ENCODE data around the gene MICAL2.

MICAL2 gene

DNA sequence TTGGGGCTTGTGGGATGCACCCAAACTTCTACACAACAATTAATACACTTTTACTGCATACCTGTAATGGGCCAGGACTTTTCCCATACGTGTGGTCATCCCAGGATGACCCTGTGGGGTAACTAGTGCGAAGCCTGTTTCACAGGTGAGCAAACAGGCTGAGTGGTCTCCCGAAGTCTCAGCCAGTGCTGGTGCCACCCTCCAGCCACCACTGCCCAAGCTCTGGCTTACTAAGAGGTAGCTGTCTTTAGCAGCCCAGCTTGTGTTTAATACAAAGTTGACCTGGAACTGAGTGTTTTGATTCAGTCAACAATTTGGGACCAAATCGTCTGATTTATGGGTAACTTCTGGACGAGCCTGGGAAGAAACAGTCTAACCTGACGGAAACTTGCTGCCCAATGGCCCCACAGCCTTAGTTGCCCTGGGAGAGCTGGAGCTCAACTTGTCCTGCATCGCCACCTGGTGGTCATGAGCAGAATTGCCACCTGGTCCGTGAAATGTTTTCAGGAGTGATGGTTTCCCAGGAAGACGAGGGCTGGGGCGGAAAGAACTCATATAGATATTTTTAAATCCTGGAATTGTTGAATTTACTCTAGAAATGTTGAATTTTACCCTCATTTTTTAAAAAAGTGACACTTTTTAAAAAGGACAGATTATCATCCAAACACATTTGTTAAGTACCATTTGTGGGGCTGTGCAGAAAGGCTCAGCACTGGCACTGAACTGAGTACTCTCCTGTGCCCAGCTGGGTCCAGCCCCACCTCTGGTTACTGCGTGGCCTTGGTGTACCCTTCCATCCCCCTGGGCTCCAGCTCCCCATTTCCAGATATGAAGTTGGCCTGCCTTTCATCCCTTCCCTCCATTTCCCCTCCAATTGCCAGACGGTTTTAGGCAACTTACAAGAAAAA is 171.4 kb downstream of the MICAL2 start:
- DNase-seq (ENCODE audit: low read depth, low spot score), result peak; percentile 84
- in situ Hi-C loops (cut with HindIII; ENCODE audit: low sequenced_read_pairs), result no loop called here
- TF ChIP-seq, protein P1, sequence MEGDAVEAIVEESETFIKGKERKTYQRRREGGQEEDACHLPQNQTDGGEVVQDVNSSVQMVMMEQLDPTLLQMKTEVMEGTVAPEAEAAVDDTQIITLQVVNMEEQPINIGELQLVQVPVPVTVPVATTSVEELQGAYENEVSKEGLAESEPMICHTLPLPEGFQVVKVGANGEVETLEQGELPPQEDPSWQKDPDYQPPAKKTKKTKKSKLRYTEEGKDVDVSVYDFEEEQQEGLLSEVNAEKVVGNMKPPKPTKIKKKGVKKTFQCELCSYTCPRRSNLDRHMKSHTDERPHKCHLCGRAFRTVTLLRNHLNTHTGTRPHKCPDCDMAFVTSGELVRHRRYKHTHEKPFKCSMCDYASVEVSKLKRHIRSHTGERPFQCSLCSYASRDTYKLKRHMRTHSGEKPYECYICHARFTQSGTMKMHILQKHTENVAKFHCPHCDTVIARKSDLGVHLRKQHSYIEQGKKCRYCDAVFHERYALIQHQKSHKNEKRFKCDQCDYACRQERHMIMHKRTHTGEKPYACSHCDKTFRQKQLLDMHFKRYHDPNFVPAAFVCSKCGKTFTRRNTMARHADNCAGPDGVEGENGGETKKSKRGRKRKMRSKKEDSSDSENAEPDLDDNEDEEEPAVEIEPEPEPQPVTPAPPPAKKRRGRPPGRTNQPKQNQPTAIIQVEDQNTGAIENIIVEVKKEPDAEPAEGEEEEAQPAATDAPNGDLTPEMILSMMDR (IDR thresholded peaks at IDR 0.05; ENCODE audit: low read depth, low read length), result peak; percentile 90
- H3K4me3 ChIP-seq (ENCODE audit: low read depth, low read length), result no peak overlapping the region

DNA sequence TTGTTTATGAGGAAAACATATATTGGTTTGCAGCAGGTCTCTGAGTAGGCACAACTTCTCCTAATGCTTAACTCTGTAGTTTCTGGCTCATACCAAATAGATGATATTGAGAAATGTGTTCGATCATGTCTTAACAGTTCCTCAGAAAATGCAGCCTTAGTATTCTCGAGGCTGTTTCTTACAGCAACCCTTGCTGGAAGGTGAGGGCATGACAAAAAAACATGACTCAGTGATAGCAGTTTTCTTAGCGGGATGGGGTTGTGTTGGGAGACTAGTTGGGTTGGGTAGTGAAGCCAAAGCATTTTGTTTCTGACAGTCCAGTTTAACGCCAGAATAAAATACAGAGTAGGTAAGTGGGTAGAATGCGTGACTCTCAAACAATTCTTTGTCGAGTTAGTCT is 172.3 kb downstream of the MICAL2 start:
- in situ Hi-C loops (cut with HindIII; ENCODE audit: low sequenced_read_pairs), result no loop called here
- H3K4me3 ChIP-seq (ENCODE audit: low read depth, low read length), result no peak overlapping the region
- no peak for DNase-seq (ENCODE audit: low read depth, low spot score)
- TF ChIP-seq, protein P1 (IDR thresholded peaks at IDR 0.05; ENCODE audit: low read depth, low read length), result no peak

DNA sequence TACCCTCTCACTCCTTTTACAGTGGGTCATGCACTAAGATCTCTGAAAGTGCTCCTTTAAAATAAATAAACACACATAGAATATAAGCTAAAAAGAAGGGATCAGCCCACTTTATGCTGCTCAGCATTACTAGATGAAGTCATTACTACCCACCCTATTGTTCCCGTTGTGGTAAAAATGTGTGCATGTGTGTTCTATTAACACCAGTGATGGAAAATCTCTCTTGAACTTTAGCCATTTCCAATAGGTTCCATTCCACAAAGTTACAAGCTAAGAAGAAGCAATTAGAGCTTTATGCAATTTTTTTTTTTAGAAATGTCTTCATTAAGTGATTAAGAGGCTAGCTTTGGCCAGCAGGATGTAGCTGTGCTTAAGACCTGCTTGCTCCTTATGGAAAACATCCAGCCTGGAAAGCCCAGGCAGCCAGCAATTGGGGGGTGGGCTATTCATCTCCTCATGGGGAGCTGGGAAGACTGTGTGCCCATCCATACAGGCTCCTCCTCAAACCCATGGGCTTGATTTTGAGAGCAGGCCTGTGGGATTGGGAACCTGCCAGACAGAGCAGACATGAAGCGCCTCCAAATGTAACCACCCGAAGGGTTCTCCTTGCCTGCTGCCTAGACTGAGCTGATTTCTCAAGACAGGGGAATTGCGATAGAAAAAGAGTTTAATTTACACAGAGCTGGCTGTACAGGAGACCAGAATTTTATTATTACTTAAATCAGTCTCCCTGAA is 174.1 kb downstream of the MICAL2 start:
- H3K4me3 ChIP-seq (ENCODE audit: low read depth, low read length), result no peak overlapping the region
- in situ Hi-C loops (cut with HindIII; ENCODE audit: low sequenced_read_pairs), result no loop called here
- TF ChIP-seq, protein P1 (IDR thresholded peaks at IDR 0.05; ENCODE audit: low read depth, low read length), result no peak
- peak; percentile 89 for DNase-seq (ENCODE audit: low read depth, low spot score)

DNA sequence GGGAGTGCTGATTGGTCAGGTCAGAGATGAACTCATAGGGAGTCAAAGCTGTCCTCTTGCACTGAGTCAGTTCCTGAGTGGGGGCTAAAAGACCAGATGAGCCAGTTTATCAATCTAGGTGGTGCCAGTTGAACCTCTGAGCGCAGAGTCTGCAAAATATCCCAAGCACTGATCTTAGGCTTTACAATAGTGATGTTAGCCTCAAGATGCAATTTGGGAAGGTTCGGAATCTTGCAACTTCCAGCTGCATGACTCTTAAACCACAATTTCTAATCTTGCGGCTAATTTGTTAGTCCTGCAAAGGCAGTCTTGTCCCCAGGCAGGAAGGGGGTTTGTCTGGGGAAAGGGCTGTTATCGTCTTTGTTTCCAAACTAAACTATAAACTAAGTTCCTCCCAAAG is 174.7 kb downstream of the MICAL2 start:
- TF ChIP-seq, protein P1 (IDR thresholded peaks at IDR 0.05; ENCODE audit: low read depth, low read length), result no peak
- peak; percentile 97 for DNase-seq (ENCODE audit: low read depth, low spot score)
- H3K4me3 ChIP-seq (ENCODE audit: low read depth, low read length), result no peak overlapping the region
- in situ Hi-C loops (cut with HindIII; ENCODE audit: low sequenced_read_pairs), result no loop called here

DNA sequence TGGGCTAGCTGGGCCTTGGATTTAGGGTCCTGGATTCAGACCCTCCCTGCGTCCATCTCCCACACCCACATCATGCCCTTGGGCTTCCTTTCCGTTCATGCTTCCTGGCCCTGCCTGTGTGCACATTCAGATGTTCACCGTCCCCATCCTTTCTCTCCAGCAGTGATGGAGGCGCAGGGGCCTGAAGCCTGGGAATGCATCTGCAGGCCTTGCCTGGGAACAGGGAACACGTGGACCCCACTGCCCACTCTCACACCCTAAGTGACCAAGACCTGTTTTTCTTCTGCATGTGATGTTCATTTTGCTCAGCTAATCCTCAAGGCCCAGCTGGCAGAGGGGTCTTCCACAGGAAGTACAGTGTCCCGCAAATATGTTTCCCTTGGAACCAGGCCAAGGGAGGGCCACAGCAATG is 175.4 kb downstream of the MICAL2 start:
- peak; percentile 53 for DNase-seq (ENCODE audit: low read depth, low spot score)
- in situ Hi-C loops (cut with HindIII; ENCODE audit: low sequenced_read_pairs), result no loop called here
- H3K4me3 ChIP-seq (ENCODE audit: low read depth, low read length), result no peak overlapping the region
- TF ChIP-seq, protein P1 (IDR thresholded peaks at IDR 0.05; ENCODE audit: low read depth, low read length), result no peak

DNA sequence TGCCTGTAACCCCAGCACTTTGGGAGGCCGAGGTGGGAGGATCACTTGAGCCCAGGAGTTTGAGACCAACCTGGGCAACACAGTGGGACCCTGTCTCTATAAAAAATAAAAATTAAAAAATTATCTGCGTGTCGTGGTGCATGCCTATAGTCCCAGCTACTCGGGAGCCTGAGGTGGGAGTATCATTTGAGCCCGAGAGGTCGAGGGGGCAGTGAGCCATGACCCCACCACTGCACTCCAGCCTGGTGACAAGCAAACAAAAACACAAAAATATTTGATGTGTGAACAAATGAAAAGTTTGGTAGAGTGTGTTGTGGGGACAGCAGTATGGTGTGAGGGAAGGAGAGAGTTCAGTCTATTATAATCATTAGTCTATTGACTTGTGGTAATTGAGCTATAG is 176.2 kb downstream of the MICAL2 start:
- DNase-seq (ENCODE audit: low read depth, low spot score), result no peak
- H3K4me3 ChIP-seq (ENCODE audit: low read depth, low read length), result peak overlapping the region; percentile 2
- in situ Hi-C loops (cut with HindIII; ENCODE audit: low sequenced_read_pairs), result no loop called here
- TF ChIP-seq, protein P1 (IDR thresholded peaks at IDR 0.05; ENCODE audit: low read depth, low read length), result no peak
